Right renal cortex interstitium (tissue), 3 donors: ENCODE measurements around the gene NOTO. TPM values are rescaled to one million over a fixed set of nuclear protein-coding genes. Genes with fewer than 3 reads are reported as not detected.

Experiments
- DNase-seq, 3 donors: peaks; one replicate each; pipeline ENCODE4 v3.0.0-alpha.2; 2013; ENCODE audit warnings: low read depth in 3 of 3, low spot score in 2 of 3
- polyA plus RNA-seq, 3 donors: library from polyadenylated mRNA; unstranded; fragments of 120-200 nt; gene quantifications; one replicate each; pipeline ENCODE4 v1.2.1, GENCODE V29; 2013; ENCODE audit not compliant: insufficient read length in 3 of 3

NOTO gene
- polyA plus RNA-seq, 3 donors = 0.04 TPM; not detected in 2

- DNase-seq = no peak
Measured at GRCh38 chr2:73255907-73256617, 53.7 kb downstream of the NOTO start.

- DNase-seq = no peak
Measured at GRCh38 chr2:73256618-73256922, 54.2 kb downstream of the NOTO start.

GRCh38 chr2:73257021-73257420 is 54.6 kb downstream of the NOTO start:
- no peak for DNase-seq

- no peak for DNase-seq
Measured at GRCh38 chr2:73257425-73258125, 55.2 kb downstream of the NOTO start.

GRCh38 chr2:73258186-73258912 is 56.0 kb downstream of the NOTO start:
- no peak for DNase-seq

- DNase-seq = no peak
Measured at GRCh38 chr2:73258913-73259215, 56.5 kb downstream of the NOTO start.

- DNase-seq = no peak
Measured at GRCh38 chr2:73259276-73259675, 56.9 kb downstream of the NOTO start.

- no peak for DNase-seq
Measured at GRCh38 chr2:73259704-73260337, 57.4 kb downstream of the NOTO start.

- no peak for DNase-seq
Measured at GRCh38 chr2:73260338-73260984, 58.1 kb downstream of the NOTO start.

Other genes with a start within 250 kb of the NOTO start
- 10 to 100 TPM; 23.2 to 25.7 (median 23.9) TPM for gene SFXN5, start 130.9 kb upstream of the NOTO start, polyA plus RNA-seq
- 10 to 100 TPM; 39.9 to 45.0 (median 40.3) TPM for gene RAB11FIP5, start 89.6 kb upstream of the NOTO start, polyA plus RNA-seq
- gene SMYD5, start 11.7 kb downstream of the NOTO start, polyA plus RNA-seq = 10 to 100 TPM; 31.4 to 37.4 (median 32.7) TPM
- gene PRADC1, start 30.7 kb downstream of the NOTO start, polyA plus RNA-seq = 10 to 100 TPM; 11.6 to 14.6 (median 14.1) TPM
- gene CCT7, start 31.7 kb downstream of the NOTO start, polyA plus RNA-seq = 100 to 1,000 TPM; 283 to 292 (median 283) TPM
- 1 to 10 TPM; 1.6 to 1.9 (median 1.6) TPM for gene FBXO41, start 81.9 kb downstream of the NOTO start, polyA plus RNA-seq
- not detected for gene EGR4, start 91.0 kb downstream of the NOTO start, polyA plus RNA-seq
- 10 to 100 TPM; 32.9 to 41.1 (median 38.6) TPM for gene ALMS1, start 183.3 kb downstream of the NOTO start, polyA plus RNA-seq